Measurements from ENCODE around the gene PRIM1.
A peak's percentile ranks its signal among the peaks of the same experiment; 100 is the strongest.
"Not testable (repeated sequence)": the region's sequence is repeated elsewhere in the genome, so short reads cannot be mapped to it uniquely, and the experiment has no call there.

The PRIM1 gene

DNA sequence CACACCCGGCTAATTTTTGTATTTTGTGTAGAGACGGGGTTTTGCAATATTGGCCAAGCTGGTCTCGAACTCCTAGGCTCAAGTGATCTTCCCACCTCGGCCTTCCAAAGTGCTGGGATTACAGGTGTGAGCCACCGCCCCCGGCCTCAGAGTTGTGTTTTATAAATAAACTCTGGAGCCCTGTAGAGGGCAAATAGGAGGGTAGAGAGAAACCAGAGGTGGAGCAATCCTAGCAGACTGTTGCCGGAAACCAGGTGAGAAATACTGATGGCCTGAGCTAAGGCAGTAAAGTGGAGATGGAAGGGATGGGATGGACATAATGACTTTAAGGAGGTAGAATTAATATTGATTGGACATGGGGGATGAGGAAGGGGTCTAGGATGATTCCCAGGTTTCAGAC, 8.3 kb upstream of the PRIM1 start:
- no peak for DNase-seq (ENCODE audit: low read depth)

GRCh38 chr12:56759263-56759908, 7.3 kb upstream of the PRIM1 start:
- DNase-seq (ENCODE audit: low read depth), result no peak

DNA sequence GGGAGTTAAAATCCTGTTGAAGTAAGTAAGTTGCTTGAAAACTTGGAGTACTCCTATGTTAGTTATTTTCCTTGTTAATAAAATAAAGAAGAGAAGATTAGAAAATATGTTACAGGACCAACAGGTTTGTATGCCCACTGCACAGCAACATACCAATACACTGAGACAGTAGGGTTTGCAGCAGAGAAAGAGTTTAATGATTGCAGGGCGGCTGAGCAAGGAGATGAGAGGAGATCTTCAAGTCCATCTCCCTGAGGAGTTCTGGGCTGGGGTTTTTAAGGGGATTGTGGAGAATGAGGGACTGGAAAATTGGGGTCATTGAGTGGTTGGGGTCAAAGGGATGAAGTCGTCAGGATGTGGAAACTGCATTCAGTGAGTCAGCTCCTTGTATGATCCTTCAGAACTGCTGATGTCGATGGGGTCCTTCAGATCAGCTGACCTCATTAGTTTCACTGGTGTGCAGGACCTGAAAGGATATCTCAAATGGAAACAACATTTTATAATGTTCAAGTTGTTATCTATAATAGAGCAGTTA, 6.7 kb upstream of the PRIM1 start:
- no peak for DNase-seq (ENCODE audit: low read depth)

DNA sequence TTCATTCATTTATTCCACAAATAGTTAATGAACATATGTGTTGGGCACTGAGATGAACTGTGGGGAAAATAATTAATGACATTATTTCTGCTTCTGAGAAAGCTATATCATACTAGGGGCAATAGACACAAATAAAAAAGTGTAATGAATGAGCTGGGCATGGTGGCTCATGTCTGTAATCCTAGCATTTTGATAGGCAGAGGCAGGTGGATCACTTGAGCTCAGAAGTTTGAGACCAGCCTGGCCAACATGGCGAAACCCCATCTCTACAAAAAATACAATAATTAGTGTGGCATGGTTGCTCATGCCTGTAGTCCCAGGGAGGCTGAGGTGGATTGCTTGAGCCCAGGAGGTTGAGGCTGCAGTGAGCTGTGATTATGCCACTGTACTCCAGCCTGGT, 5.8 kb upstream of the PRIM1 start:
- DNase-seq (ENCODE audit: low read depth), result not testable (repeated sequence)

GRCh38 chr12:56753566-56753965, 1.4 kb upstream of the PRIM1 start:
- peak; percentile 72 for DNase-seq (ENCODE audit: low read depth)

DNA sequence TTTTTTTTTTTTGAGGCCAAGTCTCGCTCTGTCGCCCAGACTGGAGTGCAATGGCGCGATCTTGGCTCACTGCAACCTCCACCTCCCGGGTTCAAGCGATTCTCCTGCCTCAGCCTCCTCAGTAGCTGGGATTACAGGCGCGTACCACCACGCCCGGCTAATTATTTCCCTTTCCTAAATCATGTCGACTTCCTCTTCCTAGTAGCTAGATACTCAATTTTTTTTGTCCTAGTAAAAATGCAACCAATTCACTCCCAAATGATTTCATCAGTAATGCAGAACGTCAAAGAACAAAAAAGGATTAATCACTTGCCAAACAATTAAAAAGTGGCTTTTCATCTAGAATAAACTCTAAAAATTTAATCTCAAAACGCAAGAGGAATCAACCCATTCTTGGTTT, 1.5 kb downstream of the PRIM1 start:
- not testable (repeated sequence) for DNase-seq (ENCODE audit: low read depth)

- no peak for DNase-seq (ENCODE audit: low read depth)
Observed at GRCh38 chr12:56749853-56750252, 2.3 kb downstream of the PRIM1 start.

DNA sequence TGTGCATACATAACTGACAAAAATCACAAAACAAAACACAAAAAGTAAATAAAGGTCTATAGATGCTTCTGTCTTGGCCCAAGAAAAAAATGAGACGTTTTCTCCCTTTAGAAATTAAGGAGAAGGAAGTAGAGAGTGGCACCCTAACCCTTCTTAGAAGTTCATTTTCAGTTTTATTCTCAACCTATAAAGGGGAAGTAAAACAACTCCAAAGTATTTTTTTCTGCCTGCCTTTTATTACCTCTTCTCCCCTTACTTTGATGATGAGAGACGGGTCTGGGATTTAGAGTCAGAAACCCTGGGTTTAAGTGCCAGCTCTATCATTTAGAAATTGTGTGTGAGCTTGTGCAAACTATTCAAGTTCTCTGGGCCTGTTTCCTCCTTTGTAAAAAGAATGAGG, 2.8 kb downstream of the PRIM1 start:
- no peak for DNase-seq (ENCODE audit: low read depth)

DNA sequence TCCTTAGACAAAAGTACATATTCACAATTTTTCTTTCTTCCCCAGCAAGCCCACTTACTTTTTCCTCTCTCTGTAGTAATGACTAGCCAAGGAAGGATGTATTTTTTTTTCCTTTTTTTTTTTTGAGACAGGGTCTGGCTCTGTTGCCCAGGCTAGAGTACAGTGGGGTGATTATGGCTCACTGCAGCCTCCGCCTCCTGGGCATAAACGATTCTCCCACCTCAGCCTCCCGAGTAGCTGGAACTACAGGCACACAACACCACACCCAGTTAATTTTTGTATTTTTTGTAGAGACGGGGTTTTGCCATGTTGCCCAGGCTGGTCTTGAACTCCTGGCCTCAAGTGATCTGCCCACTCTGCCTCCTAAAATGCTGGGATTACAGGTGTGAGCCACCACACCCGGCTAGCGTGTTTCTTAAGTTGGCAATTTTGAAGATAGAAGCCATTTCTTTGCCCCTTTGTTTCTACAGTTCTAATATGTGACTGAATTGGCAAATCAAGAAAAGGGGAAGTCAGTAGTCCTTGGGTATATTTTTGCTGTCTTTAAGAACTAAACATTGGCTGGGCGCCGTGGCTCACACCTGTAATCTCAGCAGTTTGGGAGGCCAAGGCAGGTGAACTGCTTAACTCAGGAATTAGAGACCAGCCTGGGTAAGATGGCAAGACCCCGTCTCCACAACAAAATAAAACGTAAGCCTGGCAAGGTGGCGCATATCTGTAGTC, 23.8 kb downstream of the PRIM1 start:
- no peak for DNase-seq (ENCODE audit: low read depth)

GRCh38 chr12:56726196-56726675, 25.9 kb downstream of the PRIM1 start:
- DNase-seq (ENCODE audit: low read depth), result not testable (repeated sequence)

DNA sequence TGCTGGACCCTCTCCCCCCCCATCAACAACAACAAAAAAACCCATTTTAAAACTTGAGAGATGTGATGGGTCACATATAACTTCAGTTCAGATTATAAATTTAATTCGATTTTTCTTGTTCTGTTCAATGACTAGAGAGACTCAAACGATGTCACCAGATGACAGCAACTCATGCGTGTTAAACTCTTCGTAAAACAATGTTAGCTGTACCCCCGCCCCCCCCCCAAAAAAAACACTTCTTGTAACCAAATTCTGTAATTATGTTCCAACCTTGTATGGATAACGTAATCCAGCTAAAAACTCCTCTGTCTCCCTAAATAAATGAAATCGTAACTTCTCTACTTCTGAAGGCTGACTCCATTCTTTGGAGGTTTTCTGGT, 26.4 kb downstream of the PRIM1 start:
- DNase-seq (ENCODE audit: low read depth), result no peak

GRCh38 chr12:56724972-56725722, 27.0 kb downstream of the PRIM1 start, which contains the start of gene NACA:
NACA (minus strand) TSS chr12:56725299; CDS start chr12:56724521, 778 bp downstream.
- peak; percentile 91 for DNase-seq (ENCODE audit: low read depth)

GRCh38 chr12:56724701-56724971, 27.5 kb downstream of the PRIM1 start:
- DNase-seq (ENCODE audit: low read depth), result no peak

- no peak for DNase-seq (ENCODE audit: low read depth)
Observed at GRCh38 chr12:56723889-56724700, 28.0 kb downstream of the PRIM1 start.

DNA sequence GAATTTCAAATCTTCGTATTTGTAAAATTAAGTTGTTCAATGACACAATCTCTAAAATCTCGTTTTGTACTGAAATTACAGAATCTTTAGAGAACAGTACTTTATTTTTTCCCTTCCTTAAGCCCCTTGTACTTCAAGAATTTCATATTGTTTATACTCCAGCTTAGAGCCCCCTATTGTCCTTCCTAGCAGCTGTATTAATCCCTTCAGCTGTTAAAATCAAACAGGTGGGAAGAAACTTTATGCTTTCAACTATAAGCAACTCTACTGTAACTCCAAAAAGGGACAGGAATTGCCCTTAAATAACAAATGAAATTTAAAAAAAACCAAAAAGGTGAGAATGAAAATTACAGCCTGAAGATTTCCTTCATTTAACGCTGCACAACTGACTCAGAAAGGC, 28.8 kb downstream of the PRIM1 start:
- no peak for DNase-seq (ENCODE audit: low read depth)

- no peak for DNase-seq (ENCODE audit: low read depth)
Observed at GRCh38 chr12:56722832-56723231, 29.3 kb downstream of the PRIM1 start.

GRCh38 chr12:56721721-56722120, 30.4 kb downstream of the PRIM1 start:
- no peak for DNase-seq (ENCODE audit: low read depth)

DNA sequence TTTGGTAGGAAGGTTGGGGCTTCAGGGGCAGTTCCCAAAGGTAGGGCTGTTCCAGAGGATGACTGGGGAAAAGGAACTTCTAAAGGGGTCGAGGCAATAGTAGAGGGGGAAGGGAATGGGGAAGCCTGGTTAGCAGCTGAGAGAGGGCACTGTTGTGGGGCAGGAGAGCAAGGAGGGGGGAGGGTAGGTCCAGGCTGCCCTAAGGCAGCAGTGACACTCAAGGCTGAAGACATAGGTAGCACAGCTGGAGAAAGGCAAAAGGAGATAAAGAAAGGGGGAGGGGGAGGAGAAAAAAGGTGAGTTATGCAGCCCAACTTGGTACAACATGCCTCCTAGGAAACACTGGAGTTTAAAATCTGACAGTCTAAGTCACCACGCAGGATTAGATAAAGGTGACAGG, 30.9 kb downstream of the PRIM1 start:
- no peak for DNase-seq (ENCODE audit: low read depth)

DNA sequence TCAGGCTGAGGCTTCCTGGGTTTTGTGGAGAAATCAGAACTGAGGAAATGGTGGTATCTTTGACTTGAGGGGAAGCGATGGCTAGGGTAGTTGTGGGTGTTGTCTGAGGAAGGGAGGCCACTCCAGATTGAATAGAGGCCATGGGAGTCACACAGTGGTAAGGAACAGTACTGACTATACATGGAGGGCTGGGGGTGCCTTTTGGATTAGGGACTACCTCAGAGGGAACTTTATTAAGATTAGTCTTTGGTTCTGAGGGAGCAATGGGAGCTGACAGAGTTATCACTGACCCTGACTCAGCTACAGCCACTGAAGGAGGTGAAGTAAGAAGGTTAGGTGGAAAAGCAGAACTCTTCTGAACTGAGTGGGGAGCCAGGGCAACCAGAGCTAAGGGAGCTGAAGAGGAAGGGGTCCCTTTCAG, 31.4 kb downstream of the PRIM1 start:
- no peak for DNase-seq (ENCODE audit: low read depth)

- no peak for DNase-seq (ENCODE audit: low read depth)
Observed at GRCh38 chr12:56719056-56719455, 33.1 kb downstream of the PRIM1 start.

DNA sequence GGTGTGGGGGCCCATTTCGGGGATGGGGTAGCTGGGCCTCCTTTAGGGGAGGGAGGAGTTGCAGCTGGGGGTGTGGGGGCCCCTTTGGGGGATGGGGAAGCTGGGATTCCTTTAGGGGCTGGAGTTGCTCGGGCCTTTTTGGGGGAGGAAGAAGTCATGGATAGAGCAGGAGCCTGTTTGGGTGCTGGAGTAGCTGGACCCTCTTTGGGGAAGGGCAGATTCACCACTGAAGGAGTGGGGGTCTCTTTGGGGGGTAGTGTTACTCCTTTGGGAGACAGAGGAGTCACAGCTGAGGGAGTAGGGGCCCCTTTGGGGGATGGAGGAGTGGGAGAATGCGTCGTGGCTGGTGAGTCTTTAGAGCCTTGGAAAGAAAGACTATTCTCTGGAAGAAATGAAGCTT, 33.5 kb downstream of the PRIM1 start:
- DNase-seq (ENCODE audit: low read depth), result no peak

- DNase-seq (ENCODE audit: low read depth), result no peak
Observed at GRCh38 chr12:56718149-56718548, 34.0 kb downstream of the PRIM1 start.
